ENCODE results near the gene CNIH3. TPM values are rescaled to one million over a fixed set of nuclear protein-coding genes. Genes with fewer than 3 reads are reported as not detected.

Gene CNIH3
- total and polyA plus RNA-seq, 8 donors, result 0.45 to 18.7 (median 3.1) TPM; not detected in 1

GRCh38 chr1:224759681-224760091 lies 143.6 kb downstream of the CNIH3 start:
- Histone ChIP-seq H3K4me3 (no peak overlapping the region), H3K27me3 (no peaks in the 10 kb centered on the region), H3K9me3 (peaks cover 0 to 20% (median 12%) of the 10 kb centered on the region in 4 donors), H3K36me3 (no peaks in the 10 kb centered on the region), H3K4me1 (no peaks in the 10 kb centered on the region), H3K27ac (no peak overlapping the region)
- no peak for DNase-seq
- intact Hi-C loops (cut with DNase I; ENCODE audit: low total_unique reads), result no loop called here
- TF ChIP-seq POLR2A (IDR thresholded peaks at IDR 0.05), result no peak
- TF ChIP-seq CTCF (IDR thresholded peaks at IDR 0.05), result no peak
- TF ChIP-seq EP300 (IDR thresholded peaks at IDR 0.05), result no peak
- TF ChIP-seq POLR2AphosphoS5 (IDR thresholded peaks at IDR 0.05), result no peak

GRCh38 chr1:224760163-224760562 lies 144.0 kb downstream of the CNIH3 start:
- no peaks in the 10 kb centered on the region for H3K4me1 ChIP-seq
- intact Hi-C loops (cut with DNase I; ENCODE audit: low total_unique reads), result no loop called here
- TF ChIP-seq EP300 (IDR thresholded peaks at IDR 0.05) (no peak), POLR2AphosphoS5 (IDR thresholded peaks at IDR 0.05) (no peak), CTCF (IDR thresholded peaks at IDR 0.05) (no peak), POLR2A (IDR thresholded peaks at IDR 0.05) (no peak)
- peaks cover 0 to 20% (median 12%) of the 10 kb centered on the region in 4 donors for H3K9me3 ChIP-seq
- no peak for DNase-seq
- no peaks in the 10 kb centered on the region for H3K27me3 ChIP-seq
- no peaks in the 10 kb centered on the region for H3K36me3 ChIP-seq
- 63 to 90% (median 75%) methylated on average over 2 of the region's 2 CpGs for WGBS, 5 donors
- H3K27ac ChIP-seq, result no peak overlapping the region
- H3K4me3 ChIP-seq, result no peak overlapping the region

- H3K9me3 ChIP-seq, result peaks cover 0 to 20% (median 12%) of the 10 kb centered on the region in 4 donors
- no peak for DNase-seq
- H3K4me1 ChIP-seq, result no peaks in the 10 kb centered on the region
- H3K36me3 ChIP-seq, result no peaks in the 10 kb centered on the region
- H3K27me3 ChIP-seq, result no peaks in the 10 kb centered on the region
- intact Hi-C loops (cut with DNase I; ENCODE audit: low total_unique reads), result no loop called here
- no peak overlapping the region for H3K27ac ChIP-seq
- TF ChIP-seq POLR2A (IDR thresholded peaks at IDR 0.05), result no peak
- TF ChIP-seq EP300 (IDR thresholded peaks at IDR 0.05), result no peak
- no peak for TF ChIP-seq POLR2AphosphoS5 (IDR thresholded peaks at IDR 0.05)
- TF ChIP-seq CTCF (IDR thresholded peaks at IDR 0.05), result no peak
- WGBS, 5 donors, result 81 to 88% (median 86%) methylated on average over 1 of the region's 1 CpG
- H3K4me3 ChIP-seq, result no peak overlapping the region
Observed at GRCh38 chr1:224761245-224761644, 145.1 kb downstream of the CNIH3 start.

- DNase-seq, result no peak
- TF ChIP-seq POLR2A (IDR thresholded peaks at IDR 0.05) (no peak), CTCF (IDR thresholded peaks at IDR 0.05) (no peak), POLR2AphosphoS5 (IDR thresholded peaks at IDR 0.05) (no peak), EP300 (IDR thresholded peaks at IDR 0.05) (no peak)
- WGBS, 5 donors, result 80 to 90% (median 85%) methylated on average over 2 of the region's 2 CpGs
Observed at GRCh38 chr1:224762046-224762445, 145.9 kb downstream of the CNIH3 start.

More at GRCh38 chr1:224762046-224762445, 145.9 kb downstream of the CNIH3 start:
- Histone ChIP-seq H3K4me1 (no peaks in the 10 kb centered on the region), H3K9me3 (peaks cover 0 to 20% (median 12%) of the 10 kb centered on the region in 4 donors), H3K36me3 (no peaks in the 10 kb centered on the region), H3K27ac (no peak overlapping the region), H3K27me3 (no peaks in the 10 kb centered on the region), H3K4me3 (no peak overlapping the region)
- intact Hi-C loops (cut with DNase I; ENCODE audit: low total_unique reads), result no loop called here
